Parathyroid adenoma (tissue), 2 donors: ENCODE results near the gene ATG4C.

Experiments
- H2AFZ ChIP-seq: fragments of 300-600 bp; sonication (generic); one replicate; pipeline ENCODE4 v1.7.0; 2017; ENCODE audit warnings: antibody characterized with exemption, mild to moderate bottlenecking
- H3K27ac ChIP-seq: fragments of 300-600 bp; sonication (generic); one replicate; pipeline ENCODE4 v1.7.0; 2017
- H3K27me3 ChIP-seq: fragments of 300-600 bp; sonication (generic); one replicate; pipeline ENCODE4 v1.7.0; 2017; ENCODE audit warnings: low read length; ENCODE audit not compliant: control insufficient read depth, insufficient read depth
- H3K36me3 ChIP-seq: fragments of 300-600 bp; sonication (generic); one replicate; pipeline ENCODE4 v1.7.0; 2017; ENCODE audit warnings: low read length; ENCODE audit not compliant: control insufficient read depth, insufficient read depth
- H3K4me1 ChIP-seq: fragments of 300-600 bp; sonication (generic); one replicate; pipeline ENCODE4 v1.7.0; 2017; ENCODE audit warnings: control low read depth
- H3K4me2 ChIP-seq: fragments of 300-600 bp; sonication (generic); one replicate; pipeline ENCODE4 v1.7.0; 2017; ENCODE audit warnings: low read length
- H3K4me3 ChIP-seq: fragments of 300-600 bp; sonication (generic); one replicate; pipeline ENCODE4 v1.7.0; 2017; ENCODE audit warnings: low read depth, low read length
- H3K79me2 ChIP-seq: fragments of 300-600 bp; sonication (generic); one replicate; pipeline ENCODE4 v1.7.0; 2017; ENCODE audit warnings: control low read depth
- H3K9ac ChIP-seq: fragments of 300-600 bp; sonication (generic); one replicate; pipeline ENCODE4 v1.7.0; 2017; ENCODE audit warnings: mild to moderate bottlenecking
- H3K9me3 ChIP-seq: fragments of 300-600 bp; sonication (generic); one replicate; pipeline ENCODE4 v1.7.0; 2017; ENCODE audit warnings: low read length; ENCODE audit not compliant: control insufficient read depth
- CTCF ChIP-seq: fragments of 300-600 bp; sonication (generic); IDR thresholded peaks from one replicate; pipeline ENCODE4 v1.7.0; 2017; ENCODE audit warnings: antibody characterized with exemption, mild to moderate bottlenecking
- donor health status: primary hyperparathyroidism.

ATG4C gene

DNA sequence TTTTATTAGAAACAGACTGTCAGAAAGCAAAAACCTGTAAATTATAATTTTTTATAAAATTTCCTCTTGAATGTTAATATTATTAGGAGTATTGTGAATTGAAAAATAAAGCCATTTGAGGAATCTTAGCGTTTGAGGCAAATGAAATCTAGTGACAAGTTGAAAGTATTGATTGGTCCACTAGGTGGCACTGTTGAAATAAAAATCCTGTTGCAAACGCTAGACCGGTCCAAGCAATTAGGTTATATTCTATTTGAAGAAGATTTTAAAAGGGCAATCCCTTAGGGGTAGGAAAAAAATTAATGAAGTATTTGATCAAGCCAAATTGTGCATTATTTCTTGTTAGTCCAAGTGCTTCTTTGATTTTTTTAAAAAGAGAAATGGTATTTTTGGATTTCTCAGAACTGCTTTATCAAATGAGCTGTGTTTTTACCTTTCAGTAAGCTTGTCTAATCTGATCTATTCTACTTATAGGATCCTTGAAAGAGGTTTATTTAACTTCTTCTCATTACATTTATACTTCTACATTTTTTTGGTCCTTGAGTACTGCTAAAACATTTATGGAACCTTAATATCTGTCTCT is 57.7 kb downstream of the ATG4C start:
- Histone ChIP-seq H3K79me2 (no peaks in the 10 kb centered on the region), H3K4me3 (no peak overlapping the region), H3K4me2 (no peak overlapping the region), H3K27me3 (no peaks in the 10 kb centered on the region), H3K9me3 (no peaks in the 10 kb centered on the region), H2AFZ (no peak overlapping the region), H3K4me1 (no peaks in the 10 kb centered on the region), H3K36me3 (no peaks in the 10 kb centered on the region), H3K9ac (no peak overlapping the region), H3K27ac (no peak overlapping the region)
- TF ChIP-seq CTCF, result peak; percentile 44

DNA sequence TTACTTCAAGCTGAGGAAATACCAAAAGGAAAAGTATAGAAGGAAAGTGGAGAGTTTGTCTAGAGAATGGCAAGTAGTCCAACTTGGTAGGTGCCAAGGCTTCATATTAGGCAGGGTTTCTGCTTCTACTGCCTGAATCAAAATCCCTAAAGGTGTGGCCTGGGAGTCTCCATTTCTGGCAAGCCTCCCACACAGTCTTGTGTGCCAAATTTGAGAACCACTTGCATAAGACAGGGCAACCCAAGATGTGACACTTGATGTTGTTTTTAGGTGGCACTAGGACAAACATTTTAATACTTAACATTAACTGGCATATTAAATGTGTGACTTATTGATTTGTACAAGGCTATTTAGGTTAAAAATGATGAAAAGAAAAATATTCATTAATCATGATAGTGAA is 60.1 kb downstream of the ATG4C start:
- H3K4me1 ChIP-seq, result no peaks in the 10 kb centered on the region

DNA sequence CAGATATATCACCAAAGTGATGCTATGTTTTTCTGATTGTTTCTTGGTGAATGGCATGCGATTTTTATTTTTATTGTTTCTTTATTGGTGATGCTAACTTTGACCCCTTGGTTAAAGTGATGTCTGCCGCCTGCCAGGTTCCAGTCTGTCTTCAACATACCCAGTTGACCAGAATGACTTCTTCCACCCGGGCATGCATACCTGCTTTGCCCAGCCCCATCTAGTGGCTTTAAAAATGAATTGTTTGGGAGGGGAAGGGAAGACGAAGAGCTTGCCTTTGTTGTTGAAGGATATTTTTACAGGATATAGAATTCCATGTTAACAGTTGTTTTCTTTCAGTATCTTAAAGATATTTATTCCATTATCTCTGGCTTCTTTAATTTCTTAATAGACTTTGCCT is 65.1 kb downstream of the ATG4C start:
- H3K4me3 ChIP-seq, result no peak overlapping the region
- no peaks in the 10 kb centered on the region for H3K27me3 ChIP-seq
- H3K4me2 ChIP-seq, result no peak overlapping the region
- H3K27ac ChIP-seq, result no peak overlapping the region
- H3K79me2 ChIP-seq, result no peaks in the 10 kb centered on the region
- no peak overlapping the region for H3K9ac ChIP-seq
- H3K4me1 ChIP-seq, result no peaks in the 10 kb centered on the region
- H3K9me3 ChIP-seq, result no peaks in the 10 kb centered on the region
- TF ChIP-seq CTCF, result no peak
- H3K36me3 ChIP-seq, result no peaks in the 10 kb centered on the region
- no peak overlapping the region for H2AFZ ChIP-seq

More for the DNA sequence above, 60.1 kb downstream of the ATG4C start:
- TF ChIP-seq CTCF, result no peak
- Histone ChIP-seq H3K9me3 (no peaks in the 10 kb centered on the region), H3K79me2 (no peaks in the 10 kb centered on the region), H3K9ac (no peak overlapping the region), H3K36me3 (no peaks in the 10 kb centered on the region), H3K4me2 (no peak overlapping the region), H3K27ac (no peak overlapping the region), H3K27me3 (no peaks in the 10 kb centered on the region), H2AFZ (no peak overlapping the region), H3K4me3 (no peak overlapping the region)

GRCh38 chr1:62852253-62852652 is 68.3 kb downstream of the ATG4C start:
- Histone ChIP-seq H3K4me2 (no peak overlapping the region), H3K27me3 (no peaks in the 10 kb centered on the region), H3K9ac (no peak overlapping the region), H3K36me3 (no peaks in the 10 kb centered on the region), H3K4me1 (no peaks in the 10 kb centered on the region), H3K4me3 (no peak overlapping the region), H3K79me2 (no peaks in the 10 kb centered on the region), H3K9me3 (no peaks in the 10 kb centered on the region), H2AFZ (no peak overlapping the region), H3K27ac (no peak overlapping the region)
- no peak for TF ChIP-seq CTCF

DNA sequence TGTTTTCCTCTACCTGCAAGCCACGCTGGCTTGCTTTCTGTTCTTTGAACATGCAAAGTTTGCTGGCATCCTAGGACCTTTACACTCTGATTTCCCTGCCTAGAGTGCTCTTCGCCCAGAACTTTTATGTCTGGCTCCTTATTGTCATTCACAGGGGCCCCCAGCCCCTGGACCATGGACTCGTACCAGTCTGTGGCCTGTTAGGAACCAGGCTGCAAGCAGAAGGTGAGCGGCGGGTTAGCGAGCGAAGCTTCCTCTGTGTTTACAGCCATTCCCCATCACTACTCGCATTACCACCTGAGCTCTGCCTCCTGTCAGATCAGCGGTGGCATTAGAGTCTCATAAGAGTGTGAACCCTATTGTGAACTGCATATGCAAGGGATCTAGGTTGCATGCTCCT is 73.0 kb downstream of the ATG4C start:
- H3K27me3 ChIP-seq, result no peaks in the 10 kb centered on the region
- H3K27ac ChIP-seq, result no peak overlapping the region
- H3K4me1 ChIP-seq, result no peaks in the 10 kb centered on the region
- no peaks in the 10 kb centered on the region for H3K9me3 ChIP-seq
- no peak overlapping the region for H3K9ac ChIP-seq
- no peak overlapping the region for H2AFZ ChIP-seq
- no peaks in the 10 kb centered on the region for H3K79me2 ChIP-seq
- no peak overlapping the region for H3K4me2 ChIP-seq
- no peak overlapping the region for H3K4me3 ChIP-seq
- no peak for TF ChIP-seq CTCF
- no peaks in the 10 kb centered on the region for H3K36me3 ChIP-seq
